ENCODE results near the gene AMPD3.

AMPD3 gene

GRCh38 chr11:10522921-10523320 lies 67.9 kb downstream of the AMPD3 start:
- no peak for TF ChIP-seq CTCF (IDR thresholded peaks at IDR 0.05; ENCODE audit: low read depth, low read length)
- no peak for DNase-seq
- peaks cover 13% of the 10 kb centered on the region for H3K36me3 ChIP-seq
- no peaks in the 10 kb centered on the region for H3K27me3 ChIP-seq (ENCODE audit: insufficient read depth, low read depth, severe bottlenecking)
- H3K9me3 ChIP-seq (ENCODE audit: severe bottlenecking), result no peaks in the 10 kb centered on the region
- H3K4me3 ChIP-seq (ENCODE audit: low read depth, low read length), result no peak overlapping the region
- H3K27ac ChIP-seq, result no peak overlapping the region

GRCh38 chr11:10524471-10524870 lies 69.4 kb downstream of the AMPD3 start:
- Histone ChIP-seq H3K4me3 (ENCODE audit: low read depth, low read length) (no peak overlapping the region), H3K9me3 (ENCODE audit: severe bottlenecking) (no peaks in the 10 kb centered on the region), H3K27ac (no peak overlapping the region), H3K36me3 (peaks cover 17% of the 10 kb centered on the region), H3K27me3 (ENCODE audit: insufficient read depth, low read depth, severe bottlenecking) (no peaks in the 10 kb centered on the region)
- DNase-seq, result no peak
- no peak for TF ChIP-seq CTCF (IDR thresholded peaks at IDR 0.05; ENCODE audit: low read depth, low read length)

- H3K27me3 ChIP-seq (ENCODE audit: insufficient read depth, low read depth, severe bottlenecking), result no peaks in the 10 kb centered on the region
- DNase-seq, result no peak
- H3K27ac ChIP-seq, result no peak overlapping the region
- H3K9me3 ChIP-seq (ENCODE audit: severe bottlenecking), result no peaks in the 10 kb centered on the region
- H3K4me3 ChIP-seq (ENCODE audit: low read depth, low read length), result no peak overlapping the region
- no peak for TF ChIP-seq CTCF (IDR thresholded peaks at IDR 0.05; ENCODE audit: low read depth, low read length)
- H3K36me3 ChIP-seq, result peaks cover 17% of the 10 kb centered on the region
Observed at GRCh38 chr11:10526974-10527918, 72.2 kb downstream of the AMPD3 start.

- no peaks in the 10 kb centered on the region for H3K27me3 ChIP-seq (ENCODE audit: insufficient read depth, low read depth, severe bottlenecking)
- no peak overlapping the region for H3K27ac ChIP-seq
Observed at GRCh38 chr11:10528121-10528520, 73.1 kb downstream of the AMPD3 start.

GRCh38 chr11:10529279-10529678 lies 74.2 kb downstream of the AMPD3 start:
- no peak for TF ChIP-seq CTCF (IDR thresholded peaks at IDR 0.05; ENCODE audit: low read depth, low read length)
- Histone ChIP-seq H3K9me3 (ENCODE audit: severe bottlenecking) (no peaks in the 10 kb centered on the region), H3K27ac (no peak overlapping the region), H3K27me3 (ENCODE audit: insufficient read depth, low read depth, severe bottlenecking) (no peaks in the 10 kb centered on the region), H3K4me3 (ENCODE audit: low read depth, low read length) (no peak overlapping the region), H3K36me3 (peaks cover 18% of the 10 kb centered on the region)
- DNase-seq, result no peak

More at GRCh38 chr11:10528121-10528520, 73.1 kb downstream of the AMPD3 start:
- no peak for TF ChIP-seq CTCF (IDR thresholded peaks at IDR 0.05; ENCODE audit: low read depth, low read length)
- Histone ChIP-seq H3K36me3 (peaks cover 22% of the 10 kb centered on the region), H3K4me3 (ENCODE audit: low read depth, low read length) (no peak overlapping the region), H3K9me3 (ENCODE audit: severe bottlenecking) (no peaks in the 10 kb centered on the region)
- no peak for DNase-seq

All from WERI-Rb-1 (cell line).